ENCODE measurements around the gene DGCR8.

DNA sequence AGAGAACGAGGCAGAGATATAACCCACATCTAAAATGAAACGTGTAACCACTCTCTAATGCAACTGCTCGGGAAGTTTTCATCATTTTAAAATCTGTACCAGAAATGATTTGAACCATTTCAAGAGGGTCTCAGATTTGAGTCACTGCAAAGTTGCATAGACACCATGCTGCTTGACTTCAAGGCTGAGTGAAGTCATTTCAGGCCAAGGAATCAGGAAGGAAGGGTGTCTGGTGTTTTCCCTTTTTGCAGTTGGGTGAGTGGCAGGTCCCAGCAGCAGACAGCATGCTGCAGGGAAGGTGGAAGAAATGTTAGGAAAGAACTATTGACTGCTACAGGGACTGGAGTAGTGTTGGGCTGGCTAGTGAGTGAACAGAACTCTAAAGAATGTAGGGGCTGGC is 42.6 kb upstream of the DGCR8 start:
- no peak for TF ChIP-seq TARDBP (IDR thresholded peaks at IDR 0.05)
- no peak for TF ChIP-seq SUZ12 (IDR thresholded peaks at IDR 0.05)
- no peak for TF ChIP-seq FOXM1 (IDR thresholded peaks at IDR 0.05; ENCODE audit: borderline replicate concordance)
- no peak for TF ChIP-seq CTBP1 (IDR thresholded peaks at IDR 0.05; ENCODE audit: borderline replicate concordance)
- no peak for TF ChIP-seq SP1 (IDR thresholded peaks at IDR 0.05)
- TF ChIP-seq FOXA1 (IDR thresholded peaks at IDR 0.05): no peak
- TF ChIP-seq BHLHE40 (IDR thresholded peaks at IDR 0.05; ENCODE audit: borderline replicate concordance): no peak
- TF ChIP-seq ARNT (IDR thresholded peaks at IDR 0.05): no peak
- TF ChIP-seq ELF4 (IDR thresholded peaks at IDR 0.05): no peak
- TF ChIP-seq, protein P1, sequence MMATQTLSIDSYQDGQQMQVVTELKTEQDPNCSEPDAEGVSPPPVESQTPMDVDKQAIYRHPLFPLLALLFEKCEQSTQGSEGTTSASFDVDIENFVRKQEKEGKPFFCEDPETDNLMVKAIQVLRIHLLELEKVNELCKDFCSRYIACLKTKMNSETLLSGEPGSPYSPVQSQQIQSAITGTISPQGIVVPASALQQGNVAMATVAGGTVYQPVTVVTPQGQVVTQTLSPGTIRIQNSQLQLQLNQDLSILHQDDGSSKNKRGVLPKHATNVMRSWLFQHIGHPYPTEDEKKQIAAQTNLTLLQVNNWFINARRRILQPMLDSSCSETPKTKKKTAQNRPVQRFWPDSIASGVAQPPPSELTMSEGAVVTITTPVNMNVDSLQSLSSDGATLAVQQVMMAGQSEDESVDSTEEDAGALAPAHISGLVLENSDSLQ (IDR thresholded peaks at IDR 0.05): no peak
- no peak for TF ChIP-seq HDGF (IDR thresholded peaks at IDR 0.05; ENCODE audit: borderline replicate concordance)
- TF ChIP-seq FOXK2 (IDR thresholded peaks at IDR 0.05): no peak
